Endothelial cell of umbilical vein (primary cell): ENCODE measurements around the gene USB1. TPM values are rescaled to one million over a fixed set of nuclear protein-coding genes. Genes with fewer than 3 reads are reported as not detected.

Experiments used
- BruUV-seq: library from RNA; stranded (reverse); fragments of 400-500 nt; replicated peaks from 2 replicates; lab custom pipeline; 2021; lab: Mats Ljungman, UMichigan
- CTCF ChIA-PET: fragments of 300-600, 350-600 bp; sonication (Branson Sonifier 250); formaldehyde crosslinking; loops from one replicate; lab custom pipeline; 2021; ENCODE audit warnings: antibody characterized with exemption, inconsistent platforms; lab: Charles Lee
- POLR2A ChIA-PET: fragments of 300-600, 350-600 bp; sonication (Branson Sonifier 250); formaldehyde crosslinking; loops from one replicate; lab custom pipeline; 2021; ENCODE audit warnings: antibody characterized with exemption, inconsistent platforms; lab: Charles Lee
- DNase-seq: peaks from one replicate; pipeline ENCODE4 v3.0.0-alpha.2; 2011; ENCODE audit warnings: low read depth, low spot score
- FAIRE-seq: peaks from 2 replicates; lab custom pipeline; 2011; peaks lifted over from hg19 to GRCh38; lab: Jason Lieb, UNC
- H2AFZ ChIP-seq: 2 replicates; pipeline ENCODE4 v1.6.0; 2012; ENCODE audit warnings: low read depth, low read length, control low read depth, inconsistent platforms
- H3K27ac ChIP-seq: 2 replicates; pipeline ENCODE4 v1.5.1; 2011; ENCODE audit warnings: low read depth, mild to moderate bottlenecking, control low read depth, low read length, moderate library complexity; ENCODE audit not compliant: insufficient read depth
- H3K27me3 ChIP-seq, 2 experiments: 2 replicates each; pipeline versions ENCODE4 v1.6.0 to v1.6.1; 2011; ENCODE audit warnings: low read length in 2 of 2, mixed read lengths in 1 of 2; ENCODE audit not compliant: control insufficient read depth in 2 of 2, insufficient read depth in 2 of 2
- H3K36me3 ChIP-seq, 2 experiments: 2 replicates in 1 of 2; 3 replicates in 1 of 2; pipeline ENCODE4 v1.5.1; 2011; ENCODE audit warnings: low read length in 2 of 2, mild to moderate bottlenecking in 1 of 2, moderate library complexity in 1 of 2; ENCODE audit not compliant: control insufficient read depth in 2 of 2, insufficient read depth in 2 of 2; ENCODE audit errors: extremely low read depth in 1 of 2
- H3K4me1 ChIP-seq: 3 replicates; pipeline ENCODE4 v1.5.1; 2011; ENCODE audit warnings: mild to moderate bottlenecking, low read length; ENCODE audit not compliant: control insufficient read depth, insufficient read depth; ENCODE audit errors: extremely low read depth
- H3K4me2 ChIP-seq: 2 replicates; pipeline ENCODE4 v1.6.1; 2011; ENCODE audit warnings: low read length, control low read depth, mixed read lengths; ENCODE audit not compliant: insufficient read depth
- H3K4me3 ChIP-seq, 3 experiments: fragments of 200-600 bp in 1 of 3; sonication (generic), shearing (Covaris generic) in 1 of 3; replicated peaks in 1 of 3; 2 replicates each; pipeline ENCODE4 v1.5.1; 2011 to 2016; ENCODE audit warnings: control low read depth in 3 of 3, low read length in 3 of 3, mild to moderate bottlenecking in 2 of 3, inconsistent platforms in 1 of 3, low read depth in 1 of 3, moderate library complexity in 1 of 3; ENCODE audit not compliant: insufficient read depth in 1 of 3
- H3K79me2 ChIP-seq: 2 replicates; pipeline ENCODE4 v1.6.0; 2012; ENCODE audit warnings: low read length, inconsistent platforms; ENCODE audit not compliant: control insufficient read depth, insufficient read depth
- H3K9ac ChIP-seq: replicated peaks from 2 replicates; pipeline ENCODE3; 2011; ENCODE audit warnings: low read length, control low read depth; ENCODE audit not compliant: insufficient read depth; ENCODE audit errors: extremely low read depth
- H3K9me1 ChIP-seq: replicated peaks from 3 replicates; pipeline ENCODE4 v1.6.0; 2011; ENCODE audit warnings: mild to moderate bottlenecking, low read length; ENCODE audit not compliant: control insufficient read depth, insufficient read depth; ENCODE audit errors: extremely low read depth
- H3K9me3 ChIP-seq: replicated peaks from 2 replicates; pipeline ENCODE4 v1.5.1; 2012; ENCODE audit warnings: low read length, inconsistent platforms; ENCODE audit not compliant: control insufficient read depth, insufficient read depth
- H4K20me1 ChIP-seq: replicated peaks from 2 replicates; pipeline ENCODE3; 2011; ENCODE audit warnings: mild to moderate bottlenecking, low read length; ENCODE audit not compliant: control insufficient read depth, insufficient read depth; ENCODE audit errors: extremely low read depth
- EZH2 ChIP-seq: IDR thresholded peaks from 2 replicates; pipeline ENCODE4 v1.6.1; 2012; ENCODE audit warnings: borderline replicate concordance, low read depth, mild to moderate bottlenecking, moderate library complexity, low read length, inconsistent platforms; ENCODE audit not compliant: severe bottlenecking
- GATA2 ChIP-seq: IDR thresholded peaks from 2 replicates; pipeline ENCODE4 v1.7.0; 2011; ENCODE audit warnings: low read depth, mild to moderate bottlenecking, moderate library complexity, mixed read lengths, low read length; ENCODE audit not compliant: insufficient read length, insufficient read depth
- JUN ChIP-seq: IDR thresholded peaks from 2 replicates; pipeline ENCODE4 v1.6.1; 2011; ENCODE audit warnings: borderline replicate concordance, low read depth; ENCODE audit not compliant: insufficient read length, insufficient read depth
- MYC ChIP-seq: IDR thresholded peaks from one replicate; pipeline ENCODE4 v1.6.1; 2011; ENCODE audit warnings: mild to moderate bottlenecking, low read depth, low read length
- POLR2A ChIP-seq: IDR thresholded peaks from 2 replicates; pipeline ENCODE4 v1.6.1; 2012; ENCODE audit warnings: low read depth, mild to moderate bottlenecking, control low read depth, low read length
- POLR2AphosphoS5 ChIP-seq: IDR thresholded peaks from 2 replicates; pipeline ENCODE4 v1.6.1; 2012; ENCODE audit warnings: low read depth, mild to moderate bottlenecking, control low read depth, low read length, moderate library complexity; ENCODE audit not compliant: insufficient read depth
- dilution Hi-C: fragments of 300-500 bp; cut with MboI; formaldehyde crosslinking; loops from one replicate; pipeline ENCODE4 v1.15.0; 2019; ENCODE audit warnings: low sequenced_read_pairs; ENCODE audit not compliant: extremely low pct_ligation_motif_present
- intact Hi-C: fragments of 100-400 bp; cut with micrococcal nuclease; formaldehyde crosslinking; loops from one replicate; pipeline ENCODE4 v1.10.0; 2022
- polyA plus RNA-seq, 4 experiments: library from polyadenylated mRNA; depleted of rRNA in 3 of 4; stranded (reverse) in 3 of 4; unstranded in 1 of 4; fragments of >200 nt; gene quantifications; 2 replicates each; pipeline versions ENCODE4 v1.2.1 to v1.2.3, GENCODE V29; 2011 to 2012; ENCODE audit warnings: missing spikeins in 1 of 4
- total RNA-seq: library from RNA; stranded (reverse); gene quantifications from 2 replicates; pipeline ENCODE4 v1.2.3, GENCODE V29; 2021

USB1 gene
- total and polyA plus RNA-seq, 2 donors (not counting 3 experiments of a cell fraction or from before 2014, with no cell fraction given) = 64.6 to 83.8 TPM

- TF ChIP-seq POLR2AphosphoS5 (no peak), JUN (no peak), MYC (no peak), EZH2 (no peak), GATA2 (no peak), POLR2A (no peak)
- Histone ChIP-seq H3K4me2 (no peak overlapping the region), H3K9me1 (no peaks in the 10 kb centered on the region), H3K79me2 (no peaks in the 10 kb centered on the region), H3K27me3 (peaks cover 0 to 8% of the 10 kb centered on the region in 2 experiments), H3K36me3 (no peaks in the 10 kb centered on the region), H3K9ac (no peak overlapping the region), H3K9me3 (no peaks in the 10 kb centered on the region), H3K4me1 (peaks cover 9% of the 10 kb centered on the region), H4K20me1 (no peaks in the 10 kb centered on the region), H3K27ac (no peak overlapping the region), H2AFZ (no peak overlapping the region), H3K4me3 (no peak overlapping the region)
- dilution Hi-C loops (no loop called here), intact Hi-C loops (no loop called here)
- FAIRE-seq = no peak
- CTCF ChIA-PET = interaction anchor here (1.0 to 1.1 kb wide), 2 partner anchors 93 to 728 kb away, joined by 3 to 4 read pairs; no protein-coding TSS in a partner anchor
- BruUV-seq = no TSS peak
- no peak for DNase-seq
- POLR2A ChIA-PET = no interaction called here
Measured at GRCh38 chr16:58028541-58029070, 27.4 kb downstream of the USB1 start.

- intact Hi-C loops (no loop called here), dilution Hi-C loops (no loop called here)
- H3K27ac ChIP-seq = no peak overlapping the region
- peaks cover 0 to 8% of the 10 kb centered on the region in 2 experiments for H3K27me3 ChIP-seq
- H3K9ac ChIP-seq = no peak overlapping the region
- no peak overlapping the region for H3K4me2 ChIP-seq
- H2AFZ ChIP-seq = no peak overlapping the region
- H3K9me1 ChIP-seq = no peaks in the 10 kb centered on the region
- H4K20me1 ChIP-seq = no peaks in the 10 kb centered on the region
- H3K9me3 ChIP-seq = no peaks in the 10 kb centered on the region
- DNase-seq = no peak
- H3K4me1 ChIP-seq = peaks cover 9% of the 10 kb centered on the region
- TF ChIP-seq GATA2 = no peak
- ChIA-PET POLR2A (no interaction called here), CTCF (interaction anchor here (1.0 kb wide), 1 partner anchor 92 kb away, joined by 3 read pairs; no protein-coding TSS in a partner anchor)
- FAIRE-seq = peak; percentile 42
- no peaks in the 10 kb centered on the region for H3K36me3 ChIP-seq
- H3K79me2 ChIP-seq = no peaks in the 10 kb centered on the region
- BruUV-seq = no TSS peak
- H3K4me3 ChIP-seq = no peak overlapping the region
Measured at GRCh38 chr16:58029410-58029809, 28.2 kb downstream of the USB1 start.
